ENCODE measurements around the gene ZNF687.
A peak's percentile ranks its signal among the peaks of the same experiment; 100 is the strongest.

DNA sequence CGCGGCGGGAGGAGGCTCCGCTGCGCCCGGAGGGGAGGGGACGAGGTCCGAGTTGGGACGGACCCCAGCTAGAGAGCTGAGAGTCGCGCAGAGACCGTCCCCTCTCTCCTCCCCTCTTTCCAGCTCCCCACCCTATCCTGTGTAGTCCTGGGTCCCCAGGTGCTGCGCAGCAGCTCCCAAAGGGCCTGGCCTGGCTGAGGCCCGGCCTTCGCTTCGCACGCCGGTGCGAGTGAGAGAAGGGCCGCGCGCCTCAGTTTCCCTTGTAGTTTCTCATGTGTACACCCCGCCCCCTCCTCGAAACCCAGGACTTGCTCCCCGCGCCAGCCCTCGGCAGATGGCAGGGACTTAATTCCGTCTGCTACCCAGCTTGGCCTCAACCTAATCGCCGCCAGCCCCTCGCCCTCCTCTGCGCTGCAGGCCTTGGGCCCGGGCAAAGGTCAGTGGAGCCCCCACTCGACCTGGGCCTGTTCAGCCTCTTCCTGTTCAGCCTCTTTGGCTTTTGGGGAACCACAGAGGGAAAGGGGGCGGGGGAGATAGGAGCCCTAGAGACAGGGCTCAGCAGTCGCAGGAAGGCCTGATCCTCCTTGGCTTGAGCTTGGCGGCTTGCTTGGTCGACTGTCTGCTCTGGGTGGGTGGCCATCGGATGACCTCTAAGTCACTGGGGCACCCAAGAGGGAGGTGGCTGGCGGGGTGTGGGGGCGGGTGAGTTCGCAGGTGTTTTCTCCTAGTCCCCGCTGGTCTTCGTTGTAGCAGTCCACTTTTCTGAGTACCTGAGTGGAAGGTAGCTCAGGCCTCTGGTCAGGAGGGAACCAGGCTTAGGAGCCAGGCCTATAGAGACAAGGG, 1.0 kb downstream of the ZNF687 start:
- TF ChIP-seq, protein P1, sequence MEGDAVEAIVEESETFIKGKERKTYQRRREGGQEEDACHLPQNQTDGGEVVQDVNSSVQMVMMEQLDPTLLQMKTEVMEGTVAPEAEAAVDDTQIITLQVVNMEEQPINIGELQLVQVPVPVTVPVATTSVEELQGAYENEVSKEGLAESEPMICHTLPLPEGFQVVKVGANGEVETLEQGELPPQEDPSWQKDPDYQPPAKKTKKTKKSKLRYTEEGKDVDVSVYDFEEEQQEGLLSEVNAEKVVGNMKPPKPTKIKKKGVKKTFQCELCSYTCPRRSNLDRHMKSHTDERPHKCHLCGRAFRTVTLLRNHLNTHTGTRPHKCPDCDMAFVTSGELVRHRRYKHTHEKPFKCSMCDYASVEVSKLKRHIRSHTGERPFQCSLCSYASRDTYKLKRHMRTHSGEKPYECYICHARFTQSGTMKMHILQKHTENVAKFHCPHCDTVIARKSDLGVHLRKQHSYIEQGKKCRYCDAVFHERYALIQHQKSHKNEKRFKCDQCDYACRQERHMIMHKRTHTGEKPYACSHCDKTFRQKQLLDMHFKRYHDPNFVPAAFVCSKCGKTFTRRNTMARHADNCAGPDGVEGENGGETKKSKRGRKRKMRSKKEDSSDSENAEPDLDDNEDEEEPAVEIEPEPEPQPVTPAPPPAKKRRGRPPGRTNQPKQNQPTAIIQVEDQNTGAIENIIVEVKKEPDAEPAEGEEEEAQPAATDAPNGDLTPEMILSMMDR (conservative IDR thresholded peaks at IDR 0.05), result no peak
- peak; percentile 58; the same call in 1 of the 2 replicates for TF ChIP-seq ZFX (IDR thresholded peaks at IDR 0.05)

All from C4-2B (cell line).